Neural cell (in vitro differentiated cells): ENCODE measurements around the gene SLC25A18.

Experiments
- EP300 ChIP-seq: fragments of 450-650 bp; conservative IDR thresholded peaks from 2 replicates; pipeline ENCODE4 v1.6.1; 2014; ENCODE audit warnings: antibody characterized with exemption, mild to moderate bottlenecking, moderate library complexity; ENCODE audit not compliant: poor library complexity, severe bottlenecking
- EZH2 ChIP-seq: fragments of 200-600, 300-800 bp; shearing (Covaris generic), sonication (generic); IDR thresholded peaks from 2 replicates; pipeline ENCODE4 v1.6.1; 2014; ENCODE audit warnings: antibody characterized with exemption, low read length, borderline replicate concordance, mild to moderate bottlenecking; ENCODE audit not compliant: insufficient read depth, poor library complexity, severe bottlenecking
- MXI1 ChIP-seq: fragments of 450-650 bp; conservative IDR thresholded peaks from 2 replicates; pipeline ENCODE4 v1.6.1; 2014; ENCODE audit warnings: antibody characterized with exemption, mild to moderate bottlenecking; ENCODE audit not compliant: poor library complexity, severe bottlenecking
- POLR2AphosphoS5 ChIP-seq: IDR thresholded peaks from 2 replicates; pipeline ENCODE4 v1.6.1; 2012
- SMC3 ChIP-seq: fragments of 450-650 bp; conservative IDR thresholded peaks from 2 replicates; pipeline ENCODE4 v1.6.1; 2014; ENCODE audit warnings: antibody characterized with exemption, mild to moderate bottlenecking, moderate library complexity; ENCODE audit not compliant: poor library complexity
- TF ChIP-seq, protein P1 (sequence below): fragments of 450-650 bp; IDR thresholded peaks from 2 replicates; pipeline ENCODE4 v1.5.1; 2014; ENCODE audit warnings: antibody characterized with exemption, mild to moderate bottlenecking, moderate library complexity; ENCODE audit not compliant: poor library complexity, severe bottlenecking

DNA sequence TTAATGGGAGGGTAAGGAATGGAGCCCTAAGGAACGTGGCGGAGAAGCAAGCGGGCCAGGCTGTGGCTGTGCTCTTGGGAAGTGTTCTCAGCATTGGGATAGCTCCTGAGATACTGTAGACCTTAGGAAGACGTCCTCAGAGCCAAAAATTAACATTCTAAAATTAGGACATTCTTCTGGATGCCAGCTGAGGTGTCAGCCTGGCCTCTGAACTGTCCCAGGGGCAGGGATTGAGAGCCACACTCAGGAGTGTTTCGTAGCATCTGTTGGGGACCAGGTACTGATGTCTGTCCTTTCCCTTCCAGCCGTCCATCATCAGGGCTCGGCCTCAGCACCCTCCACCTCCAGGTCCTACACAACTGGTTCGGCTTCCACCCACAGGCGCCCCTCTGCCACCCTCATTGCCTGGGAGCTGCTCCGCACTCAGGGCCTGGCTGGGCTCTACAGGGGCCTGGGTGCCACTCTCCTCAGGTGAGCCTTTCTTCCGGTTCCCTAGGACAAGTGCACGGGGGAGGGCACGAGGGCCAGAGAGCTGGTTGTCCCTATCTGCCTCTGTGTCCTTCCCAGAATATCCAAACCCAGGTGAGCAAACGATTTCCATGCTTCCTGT is 23.6 kb downstream of the SLC25A18 start:
- TF ChIP-seq, protein P1, sequence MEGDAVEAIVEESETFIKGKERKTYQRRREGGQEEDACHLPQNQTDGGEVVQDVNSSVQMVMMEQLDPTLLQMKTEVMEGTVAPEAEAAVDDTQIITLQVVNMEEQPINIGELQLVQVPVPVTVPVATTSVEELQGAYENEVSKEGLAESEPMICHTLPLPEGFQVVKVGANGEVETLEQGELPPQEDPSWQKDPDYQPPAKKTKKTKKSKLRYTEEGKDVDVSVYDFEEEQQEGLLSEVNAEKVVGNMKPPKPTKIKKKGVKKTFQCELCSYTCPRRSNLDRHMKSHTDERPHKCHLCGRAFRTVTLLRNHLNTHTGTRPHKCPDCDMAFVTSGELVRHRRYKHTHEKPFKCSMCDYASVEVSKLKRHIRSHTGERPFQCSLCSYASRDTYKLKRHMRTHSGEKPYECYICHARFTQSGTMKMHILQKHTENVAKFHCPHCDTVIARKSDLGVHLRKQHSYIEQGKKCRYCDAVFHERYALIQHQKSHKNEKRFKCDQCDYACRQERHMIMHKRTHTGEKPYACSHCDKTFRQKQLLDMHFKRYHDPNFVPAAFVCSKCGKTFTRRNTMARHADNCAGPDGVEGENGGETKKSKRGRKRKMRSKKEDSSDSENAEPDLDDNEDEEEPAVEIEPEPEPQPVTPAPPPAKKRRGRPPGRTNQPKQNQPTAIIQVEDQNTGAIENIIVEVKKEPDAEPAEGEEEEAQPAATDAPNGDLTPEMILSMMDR, result no peak
- no peak for TF ChIP-seq POLR2AphosphoS5
- no peak for TF ChIP-seq SMC3
- TF ChIP-seq EZH2, result no peak
- TF ChIP-seq EP300, result no peak
- no peak for TF ChIP-seq MXI1
